ENCODE results near the gene LYZL2.
"Not testable (repeated sequence)": the region's sequence is repeated elsewhere in the genome, so short reads cannot be mapped to it uniquely, and the experiment has no call there.

LYZL2 gene

DNA sequence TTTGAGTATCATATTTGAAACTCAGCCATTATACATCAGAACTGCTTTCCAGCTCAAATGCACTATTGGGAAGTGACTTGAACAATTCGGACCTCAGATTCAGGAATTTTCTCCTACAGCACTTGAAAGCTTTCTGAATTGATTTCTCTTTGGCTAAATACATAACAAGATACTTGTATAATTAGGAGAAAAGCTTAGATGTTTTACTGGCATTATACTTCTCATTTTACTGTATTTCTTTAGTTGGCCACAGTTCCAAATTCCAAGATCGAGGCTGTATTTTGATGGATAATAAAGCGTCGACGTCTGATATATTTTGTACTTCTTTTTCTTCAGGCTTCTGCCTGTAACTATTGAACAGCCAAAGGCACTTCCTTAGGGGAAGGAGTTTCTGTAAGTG lies 26.7 kb upstream of the LYZL2 start:
- FAIRE-seq (no peak), DNase-seq (ENCODE audit: insufficient read length, low spot score) (no peak)
- no peak for TF ChIP-seq POU2F2 (IDR thresholded peaks at IDR 0.05; ENCODE audit: low read depth, low read length)

DNA sequence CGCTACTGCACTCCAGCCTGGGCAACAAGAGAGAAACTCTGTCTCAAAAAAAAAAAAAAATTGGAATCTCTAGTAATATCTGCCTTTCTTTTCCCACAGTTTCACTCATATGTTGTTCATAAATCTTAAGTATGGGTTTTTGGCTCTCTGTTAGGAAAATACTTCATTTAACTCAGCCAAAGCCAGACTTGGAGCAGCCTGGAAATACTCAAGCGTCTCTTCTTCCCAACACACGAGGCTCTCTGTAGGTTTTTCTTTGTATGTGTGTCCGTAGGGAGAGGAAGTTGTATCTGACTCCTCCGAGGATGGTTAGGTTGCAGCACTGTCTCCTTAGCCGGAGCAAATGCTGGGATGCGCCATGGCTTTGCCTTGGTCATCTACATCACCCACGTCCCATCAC lies 25.4 kb upstream of the LYZL2 start:
- not testable (repeated sequence) for DNase-seq (ENCODE audit: insufficient read length, low spot score); FAIRE-seq

DNA sequence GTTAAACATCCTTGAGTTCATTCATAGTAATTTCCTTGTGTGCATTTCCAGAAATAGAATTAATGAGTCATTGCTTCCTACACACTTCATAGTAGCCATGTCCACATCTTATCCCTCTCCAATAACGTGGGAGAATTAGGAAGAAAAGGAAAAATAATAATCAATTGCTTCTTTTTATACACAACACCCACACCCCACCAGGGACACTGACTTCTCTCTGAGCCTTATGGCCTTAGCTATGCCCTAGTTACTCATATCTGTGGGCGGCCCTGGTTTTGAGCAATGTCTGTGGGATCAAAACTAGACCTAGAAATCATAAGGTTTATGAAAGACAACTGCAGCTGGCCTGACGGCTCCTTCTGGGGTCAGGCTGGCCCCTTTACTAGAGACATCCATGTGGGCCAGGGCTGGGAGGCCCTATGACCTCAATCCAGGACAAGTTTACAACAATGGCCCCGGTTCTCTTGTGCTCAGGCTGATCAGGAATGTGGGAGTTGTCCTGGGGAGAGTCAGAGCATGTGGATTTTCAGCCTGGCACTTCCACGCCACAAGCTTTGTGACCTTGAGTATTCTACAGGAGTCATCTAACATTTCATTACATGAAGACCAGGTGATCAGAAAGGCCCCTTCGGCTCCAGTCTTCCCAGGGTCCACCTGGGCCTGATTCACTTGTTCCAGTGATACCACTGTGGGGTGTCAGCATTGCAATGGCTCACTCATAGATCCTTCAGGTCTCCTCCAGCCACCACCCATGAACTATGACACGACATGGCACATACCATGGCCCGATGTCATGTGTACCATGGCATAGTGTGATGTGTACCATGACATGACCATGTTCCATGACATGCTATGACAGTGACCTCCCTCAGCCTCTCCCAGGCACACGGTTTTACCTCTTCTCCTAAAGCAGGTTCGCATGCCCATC lies 22.2 kb upstream of the LYZL2 start:
- peak; percentile 45 for FAIRE-seq
- DNase-seq (ENCODE audit: insufficient read length, low spot score) = not testable (repeated sequence)

DNA sequence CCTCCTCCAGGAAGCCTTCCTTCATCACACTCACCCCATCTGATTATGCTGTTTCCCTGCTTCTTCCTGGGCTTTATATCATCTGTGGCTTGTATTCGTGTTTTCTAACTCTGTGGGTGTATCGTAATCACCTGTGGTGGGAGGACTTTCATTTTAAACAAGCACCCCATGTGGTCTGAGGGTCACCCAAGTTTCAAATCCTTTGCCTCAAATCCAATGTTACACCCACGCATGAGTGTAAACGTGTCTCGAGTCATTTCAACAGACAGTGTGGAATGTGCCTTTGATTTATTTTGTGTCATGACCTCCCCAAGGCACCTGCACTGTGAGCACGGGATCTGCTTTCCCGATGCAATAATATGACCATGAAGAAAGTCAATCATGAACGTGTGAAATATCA lies 17.5 kb upstream of the LYZL2 start:
- DNase-seq (ENCODE audit: insufficient read length, low spot score) (no peak), FAIRE-seq (no peak)
- TF ChIP-seq TAF1 (IDR thresholded peaks at IDR 0.05; ENCODE audit: low read depth, low read length) = no peak
- TF ChIP-seq POLR2A (IDR thresholded peaks at IDR 0.05; ENCODE audit: low read depth, low read length) = no peak
- TF ChIP-seq POU2F2 (IDR thresholded peaks at IDR 0.05; ENCODE audit: low read depth, low read length) = no peak
- TF ChIP-seq SPI1 (IDR thresholded peaks at IDR 0.05; ENCODE audit: low read depth, low read length) = no peak
- no peak for TF ChIP-seq PAX5 (IDR thresholded peaks at IDR 0.05; ENCODE audit: insufficient read depth, low read length, severe bottlenecking)
- TF ChIP-seq POLR2AphosphoS5 (IDR thresholded peaks at IDR 0.05; ENCODE audit: low read depth, low read length) = no peak

DNA sequence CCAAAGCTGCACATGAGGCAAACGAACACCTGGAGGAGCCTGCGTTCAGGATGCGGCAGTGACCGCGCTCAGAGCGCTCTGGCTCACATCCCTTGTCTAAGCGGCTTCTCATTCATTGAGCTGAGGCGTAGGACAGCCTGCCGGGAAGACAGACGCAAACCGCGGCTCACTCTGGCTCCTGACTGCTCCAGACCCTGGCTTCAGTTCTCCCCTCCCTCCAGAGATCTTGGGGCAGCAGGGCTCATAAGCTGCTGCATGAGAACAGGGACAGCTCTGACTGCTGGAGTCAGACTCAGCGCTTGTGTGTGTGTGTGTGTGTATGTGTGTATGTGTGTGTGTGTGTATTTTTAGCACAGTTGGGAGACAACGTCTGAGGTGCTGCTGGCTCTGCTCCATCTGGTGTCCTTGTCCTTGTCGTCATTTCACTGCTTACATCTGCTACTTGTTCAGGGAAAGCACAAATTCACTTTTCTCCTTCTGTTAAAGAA lies 15.8 kb upstream of the LYZL2 start:
- no peak for TF ChIP-seq POLR2AphosphoS5 (IDR thresholded peaks at IDR 0.05; ENCODE audit: low read depth, low read length)
- DNase-seq (ENCODE audit: insufficient read length, low spot score) (no peak), FAIRE-seq (no peak)

DNA sequence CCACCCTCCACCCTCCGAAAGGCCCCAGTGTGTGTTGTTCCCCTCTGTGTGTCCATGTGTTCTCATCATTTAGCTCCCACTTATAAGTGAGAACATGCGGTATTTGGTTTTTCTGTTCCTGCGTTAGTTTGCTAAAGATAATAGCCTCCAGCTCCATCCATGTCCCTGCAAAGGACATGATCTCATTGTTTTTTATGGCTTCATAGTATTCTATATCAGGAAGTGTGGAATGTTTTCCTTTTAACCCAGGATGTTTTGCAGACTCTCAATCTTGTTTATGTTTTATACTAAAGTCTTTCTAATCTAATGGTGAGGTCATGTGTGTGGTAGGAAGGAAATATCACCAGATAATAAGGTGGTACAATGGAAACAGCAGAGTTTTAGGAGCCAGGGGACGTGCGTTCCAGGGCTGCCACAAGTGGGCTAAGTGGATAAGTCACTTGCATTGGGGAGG lies 14.9 kb upstream of the LYZL2 start:
- not testable (repeated sequence) for DNase-seq (ENCODE audit: insufficient read length, low spot score); FAIRE-seq

DNA sequence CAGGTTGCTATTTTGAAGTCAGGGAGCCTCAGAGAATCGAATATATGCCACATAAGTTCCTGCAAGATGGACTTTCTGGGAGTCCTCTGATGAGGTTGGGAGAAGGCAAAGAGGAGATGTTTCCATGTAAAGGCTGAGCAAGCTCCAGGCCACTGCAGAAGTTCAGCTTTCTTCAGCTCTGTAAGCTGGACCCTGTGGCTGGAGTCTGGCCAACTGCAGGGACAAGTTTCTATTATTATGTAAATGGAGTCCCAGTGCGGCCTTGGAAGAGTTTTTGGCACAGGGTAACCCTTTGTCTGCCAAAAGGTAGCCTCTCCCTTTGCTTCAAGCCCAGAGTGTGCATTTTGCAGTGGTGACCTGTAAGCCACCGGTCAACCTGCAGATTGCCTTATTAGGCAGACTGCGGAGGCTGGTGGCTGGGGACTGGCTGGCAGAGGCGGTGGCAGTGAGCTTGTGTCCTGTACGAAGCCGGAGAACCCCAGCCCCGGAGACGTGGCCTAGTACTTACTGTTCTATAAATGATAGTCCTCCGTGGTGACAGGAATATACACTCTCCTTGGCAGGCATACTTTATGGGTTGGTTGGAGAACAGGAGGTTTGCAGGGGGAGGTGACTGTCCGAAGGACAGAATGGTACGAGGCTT lies 14.1 kb upstream of the LYZL2 start:
- FAIRE-seq = not testable (repeated sequence)

DNA sequence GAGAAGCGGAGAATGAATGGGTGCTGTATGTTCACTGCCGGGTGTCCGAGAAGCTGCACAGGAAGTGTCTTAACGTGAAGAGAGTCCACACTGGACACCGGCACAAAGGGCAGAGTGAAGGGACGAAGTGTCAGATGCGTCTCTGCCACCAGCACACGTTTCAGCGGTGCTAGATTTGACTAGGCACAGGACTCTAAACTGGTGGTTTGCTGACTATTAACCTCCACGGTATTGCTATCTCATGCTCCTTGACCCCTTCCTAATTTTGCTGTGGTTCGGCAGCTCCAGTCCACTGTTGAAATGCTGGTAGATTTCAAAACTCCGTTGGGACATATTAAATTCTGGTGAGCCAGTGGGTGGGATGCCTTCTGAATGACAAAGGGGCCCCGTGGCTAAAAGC lies 13.3 kb upstream of the LYZL2 start:
- FAIRE-seq; DNase-seq (ENCODE audit: insufficient read length, low spot score): not testable (repeated sequence)

More for the DNA sequence above, 14.1 kb upstream of the LYZL2 start:
- DNase-seq (ENCODE audit: insufficient read length, low spot score) = not testable (repeated sequence)

DNA sequence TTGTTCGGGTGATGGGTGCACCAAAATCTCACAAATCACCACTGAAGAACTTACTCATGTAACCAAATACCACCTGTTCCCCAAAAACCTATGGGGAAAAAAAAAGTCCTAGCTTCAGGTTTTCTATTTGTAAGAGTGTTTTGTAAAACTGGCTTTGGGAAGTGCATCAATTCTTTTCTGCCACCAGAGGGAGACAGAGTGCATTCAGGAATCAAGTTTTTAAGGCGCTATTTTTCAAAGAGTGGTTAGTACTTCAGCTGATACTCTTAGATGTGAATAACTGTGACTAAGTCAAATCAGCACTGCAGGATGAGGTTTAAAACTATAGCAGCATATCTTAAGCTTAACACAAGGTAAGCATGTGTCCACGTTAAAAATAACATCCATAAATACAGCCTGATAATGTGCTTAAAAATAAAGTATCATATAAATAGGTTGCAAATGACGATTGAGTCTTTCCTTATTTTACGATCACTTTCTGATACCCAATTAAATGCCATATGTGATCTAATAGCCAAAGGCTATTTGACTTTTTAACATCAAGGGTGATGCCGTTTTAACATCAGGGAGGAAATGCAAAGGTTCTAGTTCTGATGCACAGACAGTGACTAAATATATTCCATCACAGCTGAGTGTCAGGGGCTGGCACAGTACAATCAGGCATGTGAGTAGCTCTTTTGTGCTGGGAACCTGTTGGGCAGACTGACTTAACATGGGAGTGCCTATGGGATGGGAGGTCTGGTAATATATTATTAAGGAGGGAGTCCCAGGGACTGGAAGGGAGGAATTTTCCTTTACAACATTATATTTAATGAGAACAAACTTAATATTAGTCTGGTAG lies 10.6 kb upstream of the LYZL2 start:
- TF ChIP-seq SPI1 (IDR thresholded peaks at IDR 0.05; ENCODE audit: low read depth, low read length) (no peak), POU2F2 (IDR thresholded peaks at IDR 0.05; ENCODE audit: low read depth, low read length) (no peak), TAF1 (IDR thresholded peaks at IDR 0.05; ENCODE audit: low read depth, low read length) (no peak), PAX5 (IDR thresholded peaks at IDR 0.05; ENCODE audit: insufficient read depth, low read length, severe bottlenecking) (no peak), POLR2AphosphoS5 (IDR thresholded peaks at IDR 0.05; ENCODE audit: low read depth, low read length) (no peak), POLR2A (IDR thresholded peaks at IDR 0.05; ENCODE audit: low read depth, low read length) (no peak)
- no peak for FAIRE-seq

GRCh38 chr10:30637881-30638467 lies 8.4 kb upstream of the LYZL2 start:
- FAIRE-seq = no peak

More for the DNA sequence above, 10.6 kb upstream of the LYZL2 start:
- no peak for DNase-seq (ENCODE audit: insufficient read length, low spot score)

GRCh38 chr10:30631188-30631587 lies 1.6 kb upstream of the LYZL2 start:
- TF ChIP-seq TAF1 (IDR thresholded peaks at IDR 0.05; ENCODE audit: low read depth, low read length) (no peak), SPI1 (IDR thresholded peaks at IDR 0.05; ENCODE audit: low read depth, low read length) (no peak), POLR2AphosphoS5 (IDR thresholded peaks at IDR 0.05; ENCODE audit: low read depth, low read length) (no peak), POLR2A (IDR thresholded peaks at IDR 0.05; ENCODE audit: low read depth, low read length) (no peak), PAX5 (IDR thresholded peaks at IDR 0.05; ENCODE audit: insufficient read depth, low read length, severe bottlenecking) (no peak), POU2F2 (IDR thresholded peaks at IDR 0.05; ENCODE audit: low read depth, low read length) (no peak)
- DNase-seq (ENCODE audit: insufficient read length, low spot score) (no peak), FAIRE-seq (no peak)

More at GRCh38 chr10:30637881-30638467, 8.4 kb upstream of the LYZL2 start:
- TF ChIP-seq POU2F2 (IDR thresholded peaks at IDR 0.05; ENCODE audit: low read depth, low read length) = no peak
- no peak for TF ChIP-seq TAF1 (IDR thresholded peaks at IDR 0.05; ENCODE audit: low read depth, low read length)
- no peak for TF ChIP-seq POLR2AphosphoS5 (IDR thresholded peaks at IDR 0.05; ENCODE audit: low read depth, low read length)
- TF ChIP-seq POLR2A (IDR thresholded peaks at IDR 0.05; ENCODE audit: low read depth, low read length) = no peak
- TF ChIP-seq PAX5 (IDR thresholded peaks at IDR 0.05; ENCODE audit: insufficient read depth, low read length, severe bottlenecking) = no peak
- TF ChIP-seq SPI1 (IDR thresholded peaks at IDR 0.05; ENCODE audit: low read depth, low read length) = no peak
- no peak for DNase-seq (ENCODE audit: insufficient read length, low spot score)

Measured in GM12891 (cell line).